NCI-H146 (cell line): ENCODE data around the gene PPP3R1.
A peak's percentile ranks its signal among the peaks of the same experiment; 100 is the strongest.

Source experiments
- DNase-seq: peaks from one replicate; lab custom pipeline; 2025; lab: John Stamatoyannopoulos, UW

The PPP3R1 gene

GRCh38 chr2:68252400-68253218, at the start of gene PPP3R1:
Gene PPP3R1 (minus strand): TSS chr2:68252532. CDS start chr2:68252127, 405 bp downstream.
- peak; percentile 96 for DNase-seq

- DNase-seq: no peak
Observed at GRCh38 chr2:68295516-68295915, 43.2 kb upstream of the PPP3R1 start.

GRCh38 chr2:68294913-68295312, 42.6 kb upstream of the PPP3R1 start:
- no peak for DNase-seq

DNA sequence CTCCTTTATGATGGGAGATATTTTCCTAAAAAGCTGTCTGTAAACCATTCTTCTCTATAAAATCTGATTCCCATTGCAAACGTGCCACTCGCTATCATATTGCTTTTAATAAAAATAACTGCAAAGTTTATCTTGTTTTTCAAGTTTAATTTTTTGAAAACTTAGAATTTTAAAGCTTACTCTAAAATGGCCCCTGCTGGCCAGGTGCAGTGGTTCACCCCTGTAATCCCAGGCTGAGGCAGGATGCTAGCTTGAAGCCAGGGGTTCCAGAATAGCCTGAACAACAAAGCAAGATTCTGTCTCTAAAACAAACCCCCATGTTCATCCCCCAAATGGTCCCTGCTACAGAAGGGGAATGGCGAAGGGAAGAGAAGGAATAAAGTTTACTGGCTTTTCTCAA, 41.9 kb upstream of the PPP3R1 start:
- no peak for DNase-seq

- no peak for DNase-seq
Observed at GRCh38 chr2:68293755-68294154, 41.4 kb upstream of the PPP3R1 start.

DNA sequence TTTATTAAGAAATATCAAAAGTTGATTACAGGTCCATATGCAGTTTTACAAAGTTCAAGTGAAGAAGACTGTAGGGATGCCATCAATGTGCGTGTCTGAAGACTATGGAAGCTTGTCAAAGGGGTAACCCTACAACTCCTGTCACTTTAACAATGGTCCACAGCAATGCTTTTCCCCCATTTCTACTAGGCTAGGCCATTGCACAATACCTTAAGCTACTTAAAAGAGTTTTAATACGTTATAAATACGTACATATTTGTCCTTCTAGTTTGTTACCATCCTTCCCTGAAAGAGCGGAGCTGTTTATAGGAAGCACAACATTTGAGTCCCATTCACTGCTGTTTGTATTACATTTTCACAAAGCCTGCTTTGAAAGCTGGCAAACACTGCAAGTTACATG, 40.7 kb upstream of the PPP3R1 start:
- DNase-seq: no peak

GRCh38 chr2:68292108-68292710, 39.9 kb upstream of the PPP3R1 start:
- peak; percentile 20 for DNase-seq

DNA sequence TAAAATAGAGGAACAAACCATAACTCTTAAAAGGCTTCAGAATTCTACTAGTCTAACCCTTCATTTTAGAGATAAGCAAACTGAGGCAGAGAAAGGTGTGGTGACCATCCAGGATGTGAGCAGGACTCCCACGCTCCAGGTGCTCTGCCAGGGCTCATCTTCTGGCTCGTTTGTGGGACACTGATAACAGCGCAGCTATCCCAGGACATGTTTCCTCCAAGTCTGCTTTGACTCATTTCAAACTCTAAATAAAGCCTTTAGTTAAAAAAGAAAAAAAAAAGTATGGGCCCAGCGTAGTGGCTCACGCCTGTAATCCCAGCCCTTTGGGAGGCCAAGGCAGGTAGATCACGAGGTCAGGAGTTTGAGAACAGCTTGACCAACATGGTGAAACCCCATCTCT, 39.0 kb upstream of the PPP3R1 start:
- DNase-seq: no peak

DNA sequence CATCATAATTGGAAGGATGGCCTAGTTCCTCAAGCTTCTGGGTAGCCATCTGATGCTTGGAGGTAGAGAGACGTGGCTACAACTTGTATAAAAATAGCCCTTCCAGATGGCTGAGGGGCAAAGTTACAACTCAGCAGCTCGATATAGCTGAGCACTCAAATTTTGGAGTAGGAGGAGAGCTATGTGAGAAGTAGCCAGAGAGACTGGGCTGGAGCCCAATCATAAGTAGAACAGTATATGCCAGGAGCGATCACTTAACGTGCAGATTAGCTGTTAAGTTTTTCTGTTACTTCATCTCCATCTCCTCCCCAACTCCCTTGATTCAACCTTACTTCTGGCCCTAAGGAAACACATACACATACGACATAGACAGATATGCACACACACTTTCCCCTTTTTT, 38.6 kb upstream of the PPP3R1 start:
- DNase-seq: no peak

DNA sequence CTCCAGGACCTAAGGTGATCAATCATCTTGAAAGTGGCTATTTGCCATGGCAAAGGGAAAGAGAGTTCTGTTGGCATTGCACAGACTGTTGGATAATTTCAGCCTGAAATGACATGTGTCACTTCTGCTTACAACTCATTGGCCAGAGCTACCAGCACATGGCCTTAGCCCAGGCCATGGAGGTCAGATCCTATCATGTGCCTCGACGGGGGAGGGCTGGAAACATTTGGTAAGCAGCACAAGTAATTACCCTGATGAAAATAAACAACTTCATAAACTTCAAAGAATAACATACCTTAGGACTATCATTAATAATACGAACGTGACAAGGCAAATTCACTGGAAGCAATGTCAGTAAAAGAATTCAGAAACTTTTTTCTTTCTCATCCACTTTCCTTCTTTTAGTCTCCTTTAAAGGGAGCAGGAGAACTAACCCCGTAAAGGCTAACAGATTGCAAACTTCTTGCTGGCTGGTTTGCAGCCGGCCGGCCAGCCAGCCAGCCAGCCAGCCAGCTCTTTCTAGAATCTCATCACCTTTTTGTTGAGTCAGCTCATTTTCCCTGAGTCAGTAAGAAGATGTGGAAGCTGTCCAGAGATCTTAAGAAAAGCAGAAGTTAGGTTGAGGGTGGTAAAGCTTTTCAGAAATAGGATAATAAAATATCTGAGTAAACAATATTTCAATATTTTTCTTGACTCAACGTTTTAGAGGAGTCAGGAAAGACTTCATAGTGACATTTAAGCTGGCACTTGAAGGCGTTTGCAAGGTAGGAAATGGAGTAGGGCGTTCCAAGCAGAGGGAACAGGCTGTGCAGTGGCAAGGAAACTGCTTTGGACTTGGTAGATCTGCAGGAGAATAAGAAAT, 35.5 kb upstream of the PPP3R1 start:
- DNase-seq: no peak

GRCh38 chr2:68284896-68285295, 32.6 kb upstream of the PPP3R1 start:
- DNase-seq: no peak

DNA sequence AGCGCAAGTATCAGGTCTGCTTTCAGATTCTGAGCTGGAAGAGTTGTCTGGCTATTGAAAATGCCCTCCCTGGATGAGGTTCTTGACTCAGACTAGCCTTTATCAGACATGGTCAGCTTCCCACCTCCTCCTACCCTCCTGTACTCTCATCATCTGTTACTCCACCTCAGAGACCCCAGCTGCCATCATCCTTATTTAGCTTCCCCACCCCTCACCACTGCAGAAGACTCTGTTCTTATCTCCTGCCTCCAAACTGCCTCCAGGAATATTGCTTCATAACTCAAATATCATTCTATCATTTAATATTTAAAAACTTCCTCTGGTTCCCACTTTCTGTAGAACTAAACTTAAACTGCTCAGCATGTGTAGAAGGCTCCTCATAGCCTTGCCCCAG, 31.1 kb upstream of the PPP3R1 start:
- no peak for DNase-seq

DNA sequence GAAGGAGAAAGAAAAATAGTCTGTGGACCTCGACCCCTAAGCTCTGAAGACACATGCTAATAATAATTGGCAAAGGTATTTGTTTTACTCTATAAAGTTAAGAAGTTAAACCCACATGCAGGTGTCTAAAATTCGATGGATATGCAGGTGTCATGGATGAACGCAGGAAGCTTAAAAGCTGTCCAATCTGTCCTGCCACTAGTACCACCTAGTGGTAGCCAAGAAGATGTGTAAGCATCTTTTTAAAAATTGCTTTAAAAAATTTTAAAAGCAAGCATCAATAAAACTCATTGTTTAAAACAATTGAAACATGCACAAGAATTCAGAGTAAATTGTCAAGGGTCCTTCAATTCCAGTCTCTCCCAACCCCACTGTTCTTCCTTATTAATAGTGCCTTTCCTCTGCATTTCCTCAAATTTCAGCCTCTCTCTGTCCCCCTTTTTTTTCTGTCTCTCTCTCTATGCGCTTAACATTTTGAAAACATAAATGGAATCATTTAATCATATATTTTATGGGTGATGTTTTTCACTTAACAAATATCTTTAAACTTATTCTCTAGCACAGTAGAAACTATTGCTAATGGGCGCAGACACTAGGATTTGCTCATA, 30.6 kb upstream of the PPP3R1 start:
- peak; percentile 53 for DNase-seq

GRCh38 chr2:68280796-68281195, 28.5 kb upstream of the PPP3R1 start:
- DNase-seq: no peak

GRCh38 chr2:68280348-68280747, 28.0 kb upstream of the PPP3R1 start:
- no peak for DNase-seq

GRCh38 chr2:68279691-68280090, 27.4 kb upstream of the PPP3R1 start:
- peak; percentile 36 for DNase-seq

DNA sequence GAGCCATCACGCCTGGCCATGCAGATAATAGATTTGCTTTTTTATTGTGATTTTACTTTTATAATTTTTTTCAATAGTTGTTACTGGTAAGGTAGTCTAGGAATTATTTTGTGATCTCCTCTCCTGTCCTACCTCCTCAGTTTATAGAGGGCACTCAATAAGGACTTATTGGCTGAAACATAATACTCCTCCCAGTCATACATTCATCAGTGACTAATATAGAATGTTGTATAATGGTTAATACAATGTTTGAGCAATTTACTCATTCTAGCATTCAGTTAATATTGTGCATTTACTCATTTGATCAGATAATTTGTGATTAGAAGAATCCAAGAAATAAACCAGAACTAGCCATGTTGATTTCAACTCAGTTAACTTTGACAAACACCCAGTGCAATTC, 25.8 kb upstream of the PPP3R1 start:
- no peak for DNase-seq

GRCh38 chr2:68274022-68274421, 21.7 kb upstream of the PPP3R1 start:
- DNase-seq: no peak

DNA sequence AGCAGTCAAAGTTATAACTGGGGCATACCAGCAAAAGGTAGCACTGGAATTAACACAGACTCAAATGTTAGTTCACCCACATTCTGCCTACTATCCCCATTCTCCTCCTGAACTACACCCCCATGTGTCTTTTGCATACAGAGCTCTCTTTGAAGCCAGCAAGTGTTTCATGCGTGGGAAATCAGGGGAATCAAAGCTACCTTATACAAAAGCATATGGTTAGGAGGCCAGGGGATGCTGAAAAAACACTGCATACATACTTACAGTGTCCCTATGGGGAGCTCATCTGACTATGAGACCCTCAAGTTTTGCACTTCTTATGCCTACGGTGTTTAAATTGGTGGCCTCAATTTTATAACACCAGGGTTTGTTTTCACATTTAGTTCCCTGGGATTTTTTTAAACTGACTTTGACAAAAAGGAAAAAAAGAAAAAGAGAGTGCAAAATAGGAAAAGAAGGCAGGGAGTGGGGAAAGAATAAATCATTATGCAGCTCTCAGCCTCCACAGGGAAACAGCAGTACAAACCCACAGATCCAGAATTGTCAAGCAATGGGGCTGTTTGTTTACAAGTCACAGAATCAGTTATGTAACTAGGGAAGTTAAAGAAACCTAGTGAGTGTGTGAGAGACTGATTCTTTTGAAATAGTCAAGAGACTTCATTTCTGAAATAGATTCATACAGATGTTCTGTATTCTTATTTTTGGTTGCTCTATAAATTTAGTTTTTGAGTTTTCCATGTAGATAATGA, 20.1 kb upstream of the PPP3R1 start:
- no peak for DNase-seq

- no peak for DNase-seq
Observed at GRCh38 chr2:68266655-68267054, 14.3 kb upstream of the PPP3R1 start.

DNA sequence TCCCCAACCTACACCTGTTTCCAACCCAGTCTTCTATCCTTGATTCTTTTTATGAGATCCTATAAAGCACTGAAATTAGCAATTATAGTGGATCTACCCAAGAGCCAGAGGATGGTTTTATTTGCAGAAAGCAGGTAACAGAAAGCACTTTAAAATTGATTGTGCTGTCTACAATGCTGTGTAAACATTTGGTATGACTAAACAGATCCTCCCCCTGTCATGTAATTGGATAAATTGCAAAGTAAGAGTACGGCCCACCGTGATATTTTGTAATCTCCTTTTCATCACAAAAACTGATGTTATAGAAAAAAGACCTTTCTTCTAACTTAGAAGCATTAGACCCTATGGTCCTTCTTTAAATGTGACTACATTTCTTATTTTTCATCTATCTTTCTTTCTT, 11.3 kb upstream of the PPP3R1 start:
- peak; percentile 19 for DNase-seq

- DNase-seq: no peak
Observed at GRCh38 chr2:68258851-68259250, 6.5 kb upstream of the PPP3R1 start.
